GM21447 (cell line): ENCODE results near the gene TNRC6C.
"Not testable (repeated sequence)": the region's sequence is repeated elsewhere in the genome, so short reads cannot be mapped to it uniquely, and the experiment has no call there.

ENCODE experiments used
- ATAC-seq: cut with Tn5 transposase; IDR thresholded peaks from one replicate; pipeline ENCODE4 v1.9.1; 2021; ENCODE audit not compliant: unreplicated experiment

Gene TNRC6C

GRCh38 chr17:78075545-78075944 is 117.0 kb downstream of the TNRC6C start:
- ATAC-seq: no peak

GRCh38 chr17:78079253-78079652 is 120.8 kb downstream of the TNRC6C start:
- ATAC-seq: no peak

- ATAC-seq: no peak
Measured at GRCh38 chr17:78081551-78081950, 123.0 kb downstream of the TNRC6C start.

DNA sequence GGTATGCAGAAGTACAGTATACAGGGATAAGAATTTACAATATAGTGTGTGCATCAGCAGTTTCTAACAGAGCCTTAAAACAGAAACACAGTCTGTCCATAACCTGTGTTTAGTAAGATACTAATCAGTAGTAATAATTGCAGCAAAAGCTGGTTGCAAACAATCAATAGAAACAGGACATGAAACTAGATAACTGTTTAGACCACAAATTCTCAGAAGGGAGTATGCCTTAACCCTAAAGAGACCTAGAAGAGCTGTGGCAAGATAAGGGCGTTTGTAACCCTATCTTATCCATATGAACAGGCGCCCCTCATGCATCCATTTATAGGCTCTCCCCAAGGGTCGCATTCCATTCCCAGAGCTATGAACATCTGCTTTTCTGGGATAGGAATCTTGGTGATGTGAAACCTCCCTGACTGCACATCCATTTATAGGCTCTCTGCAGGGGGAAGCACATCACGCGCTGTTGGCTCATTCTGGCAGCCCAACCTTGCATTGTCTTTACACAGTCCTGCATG is 123.9 kb downstream of the TNRC6C start:
- ATAC-seq: not testable (repeated sequence)

GRCh38 chr17:78082988-78083387 is 124.5 kb downstream of the TNRC6C start:
- ATAC-seq: no peak

DNA sequence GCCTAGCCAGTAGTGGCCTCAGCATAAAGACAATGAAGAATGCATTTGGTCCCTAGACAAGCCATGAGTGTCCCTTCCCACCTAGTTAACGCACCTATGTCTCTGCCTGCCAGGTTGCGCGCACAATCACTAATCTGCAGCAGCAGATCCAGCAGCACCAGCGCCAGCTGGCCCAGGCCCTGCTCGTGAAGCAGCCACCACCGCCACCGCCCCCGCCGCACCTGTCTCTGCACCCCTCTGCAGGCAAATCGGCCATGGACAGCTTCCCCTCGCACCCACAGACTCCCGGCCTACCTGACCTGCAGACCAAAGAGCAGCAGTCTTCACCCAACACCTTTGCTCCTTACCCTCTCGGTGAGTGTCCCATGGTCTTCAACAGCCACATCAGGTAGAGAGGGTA is 128.2 kb downstream of the TNRC6C start:
- ATAC-seq: no peak

DNA sequence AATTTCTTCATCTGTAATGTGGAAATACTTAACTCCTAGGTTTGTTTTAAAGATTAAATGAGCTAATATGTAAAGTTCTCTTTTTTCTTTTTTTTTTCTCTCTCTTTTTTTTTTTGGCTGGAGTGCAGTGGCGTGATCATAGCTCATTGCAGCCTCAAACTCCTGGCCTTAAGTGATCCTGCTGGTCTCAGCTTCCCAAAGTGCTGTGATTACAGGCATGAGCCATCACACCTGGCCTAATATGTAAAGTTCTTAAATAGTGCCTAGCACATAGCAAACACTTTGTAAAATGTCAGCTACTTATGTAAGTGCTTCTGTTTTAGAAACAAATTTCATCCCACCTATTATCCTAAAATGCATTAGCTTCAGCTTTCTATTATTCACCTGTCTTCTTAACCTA is 130.0 kb downstream of the TNRC6C start:
- ATAC-seq: no peak

DNA sequence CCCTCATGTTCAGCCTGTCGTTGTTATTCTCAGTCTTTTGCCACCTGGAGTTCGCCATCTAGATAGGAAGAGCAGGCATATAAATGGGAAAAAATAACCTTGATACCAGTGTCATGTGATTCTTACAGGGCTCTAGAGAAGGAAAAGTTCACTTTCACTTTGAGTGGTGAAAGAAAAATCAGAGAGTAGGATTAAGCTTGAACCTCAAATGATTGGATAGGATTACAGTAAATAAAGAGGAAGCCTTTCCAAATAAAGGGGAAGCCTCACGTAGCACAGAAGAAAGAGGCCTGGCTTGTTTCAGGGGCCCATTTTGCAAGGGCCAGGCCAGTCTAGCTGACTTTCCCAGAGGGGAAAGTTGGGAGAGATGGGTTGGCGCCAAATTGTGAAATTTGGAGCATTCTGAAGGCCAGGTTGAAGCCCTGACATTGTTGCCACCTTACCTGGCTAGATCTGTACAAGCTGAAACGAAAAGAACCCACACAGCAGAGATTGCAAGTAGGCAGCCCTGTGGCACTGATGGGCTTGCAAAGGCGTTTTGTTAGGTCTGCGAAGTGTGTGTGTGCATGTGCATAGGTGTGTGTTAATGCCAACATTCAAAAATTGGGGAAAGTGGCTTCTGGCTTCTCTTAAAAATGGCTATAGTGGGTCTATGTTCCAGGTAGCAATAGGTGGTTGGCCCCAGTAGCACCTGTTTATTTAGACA is 131.2 kb downstream of the TNRC6C start:
- no peak for ATAC-seq

DNA sequence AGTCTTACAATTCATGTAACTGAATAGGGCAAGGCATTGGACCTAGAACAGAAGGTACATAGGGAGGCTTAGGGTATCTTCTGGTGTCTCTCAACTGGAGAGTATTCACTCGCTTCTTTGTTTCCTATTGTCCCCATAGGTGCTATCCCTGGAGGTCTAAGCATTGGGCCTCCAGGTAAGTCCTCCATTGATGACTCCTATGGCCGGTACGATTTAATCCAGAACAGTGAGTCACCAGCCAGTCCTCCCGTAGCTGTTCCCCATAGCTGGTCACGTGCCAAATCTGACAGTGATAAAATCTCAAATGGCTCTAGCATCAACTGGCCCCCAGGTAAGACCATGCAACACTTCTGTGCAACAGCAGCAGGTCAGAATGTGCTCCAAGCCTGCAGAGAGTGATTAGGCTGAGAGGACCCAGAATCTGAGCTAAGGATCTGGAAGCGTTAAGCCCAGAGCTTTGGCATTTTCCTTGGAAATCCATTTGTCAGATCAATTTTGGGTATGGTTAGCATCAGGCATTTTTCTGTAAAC is 134.4 kb downstream of the TNRC6C start:
- ATAC-seq: no peak

DNA sequence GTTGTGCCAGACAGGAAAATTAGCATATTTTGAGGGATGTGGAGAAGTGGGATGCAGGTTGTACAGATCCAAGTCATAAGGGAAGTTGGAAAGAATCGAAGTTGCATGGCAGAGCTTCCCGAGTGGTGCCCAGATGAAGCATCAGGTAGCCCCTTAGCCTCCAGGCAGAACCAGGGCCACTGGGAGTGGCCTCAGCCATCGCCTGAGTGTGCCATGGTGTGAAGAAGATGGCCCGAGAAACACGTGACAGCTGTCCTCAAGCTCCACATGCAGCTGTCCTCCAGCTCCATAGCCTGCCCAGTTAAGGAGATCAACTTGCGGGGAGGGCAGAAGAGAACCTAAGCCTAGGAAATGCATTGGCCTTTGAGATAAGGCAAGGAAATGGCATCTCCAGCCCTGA is 136.5 kb downstream of the TNRC6C start:
- ATAC-seq: no peak

GRCh38 chr17:78096093-78096492 is 137.6 kb downstream of the TNRC6C start:
- ATAC-seq: no peak

GRCh38 chr17:78101112-78101511 is 142.6 kb downstream of the TNRC6C start:
- no peak for ATAC-seq

DNA sequence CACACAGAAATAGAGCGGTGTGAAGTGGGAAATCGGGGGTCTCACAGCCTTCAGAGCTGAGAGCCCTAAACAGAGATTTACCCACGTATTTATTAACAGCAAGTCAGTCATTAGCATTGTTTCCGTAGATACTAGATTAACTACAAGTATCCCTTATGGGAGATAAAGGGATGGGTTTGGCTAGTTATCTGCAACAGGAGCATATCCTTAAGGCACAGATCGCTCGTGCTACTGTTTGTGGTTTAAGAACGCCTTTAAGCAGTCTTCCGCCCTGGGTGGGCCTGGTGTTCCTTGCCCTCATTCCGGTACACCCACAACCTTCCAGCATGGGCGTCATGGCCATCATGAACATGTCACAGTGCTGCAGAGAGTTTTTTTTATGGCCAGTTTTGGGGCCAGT is 143.0 kb downstream of the TNRC6C start:
- ATAC-seq: no peak

- ATAC-seq: no peak
Measured at GRCh38 chr17:78103311-78103710, 144.8 kb downstream of the TNRC6C start.

GRCh38 chr17:78104540-78104941 is 146.0 kb downstream of the TNRC6C start:
- no peak for ATAC-seq

DNA sequence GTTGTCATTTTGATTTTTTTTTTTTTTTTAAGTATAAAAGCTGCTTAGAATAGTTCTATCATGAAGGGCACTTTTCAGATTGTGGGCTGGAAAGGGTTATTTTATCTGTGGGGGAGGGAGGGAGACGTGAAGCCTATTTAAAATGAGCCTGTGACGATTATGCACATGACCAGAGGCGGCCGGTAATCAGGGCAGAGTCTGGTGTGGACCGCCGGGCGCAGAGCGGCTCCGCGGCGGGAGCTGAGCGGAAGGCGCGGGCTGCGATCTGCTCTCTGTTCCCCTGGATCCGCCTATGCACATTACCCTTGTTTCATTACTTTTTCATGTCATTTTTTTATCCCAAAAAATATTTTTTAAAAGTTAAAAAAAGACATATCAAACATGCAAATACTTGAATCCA is 146.6 kb downstream of the TNRC6C start:
- ATAC-seq: no peak

DNA sequence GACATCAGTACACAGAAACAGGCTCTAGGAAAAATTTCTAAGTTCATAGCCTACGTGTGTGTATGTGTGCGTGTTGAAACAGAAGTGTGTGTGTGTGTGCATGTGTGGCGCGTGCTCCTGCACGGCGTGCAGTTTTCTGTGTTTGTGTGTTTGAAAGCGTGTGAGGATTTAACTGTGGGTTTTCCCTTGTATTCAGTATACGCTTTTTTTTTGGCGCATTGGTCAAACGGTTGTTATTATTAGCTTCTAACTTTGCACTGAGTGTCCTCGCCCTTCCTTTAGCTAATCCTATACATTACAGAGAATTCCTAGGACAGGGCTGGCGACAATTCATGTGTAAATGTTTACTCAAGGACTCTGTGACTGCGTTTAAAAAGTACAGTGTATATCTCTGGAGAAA is 147.0 kb downstream of the TNRC6C start:
- ATAC-seq: no peak

- ATAC-seq: no peak
Measured at GRCh38 chr17:78106211-78106610, 147.7 kb downstream of the TNRC6C start.

GRCh38 chr17:78107457-78107856 is 149.0 kb downstream of the TNRC6C start:
- ATAC-seq: no peak

- ATAC-seq: no peak
Measured at GRCh38 chr17:78107976-78108725, 149.6 kb downstream of the TNRC6C start.

- no peak for ATAC-seq
Measured at GRCh38 chr17:78108726-78109488, 150.4 kb downstream of the TNRC6C start.

DNA sequence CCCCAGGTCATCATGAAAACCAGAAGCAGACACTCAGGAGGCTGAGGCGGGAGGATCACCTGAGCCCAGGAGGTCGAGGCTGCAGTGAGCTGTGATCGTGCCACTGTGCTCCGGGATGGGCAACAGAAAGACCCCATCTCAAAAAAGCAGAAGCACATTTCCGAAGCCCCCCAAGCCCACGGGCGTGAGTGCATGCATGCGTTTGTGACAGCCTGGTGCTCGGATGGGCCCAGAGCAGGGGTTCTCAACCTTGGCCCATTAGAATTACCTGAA is 150.9 kb downstream of the TNRC6C start:
- no peak for ATAC-seq
